Common myeloid progenitor, CD34-positive (primary cell): ENCODE data around the gene GABBR2.
"Not testable (repeated sequence)": the region's sequence is repeated elsewhere in the genome, so short reads cannot be mapped to it uniquely, and the experiment has no call there.

Source experiments
- CTCF ChIA-PET: fragments of 350-600 bp; sonication (Branson Sonifier 250); formaldehyde crosslinking; loops from one replicate; lab custom pipeline; 2021; ENCODE audit warnings: antibody characterized with exemption; lab: Charles Lee
- POLR2A ChIA-PET: fragments of 350-600 bp; sonication (Branson Sonifier 250); formaldehyde crosslinking; loops from one replicate; lab custom pipeline; 2021; ENCODE audit warnings: antibody characterized with exemption; lab: Charles Lee
- DNase-seq, 3 donors: peaks; one replicate each; pipeline versions ENCODE4 v3.0.0 to v3.0.0-alpha.2; 2013
- H3K27ac ChIP-seq, 2 experiments: 1 replicate in 1 of 2; 2 replicates in 1 of 2; pipeline ENCODE4 v1.7.0; 2013; ENCODE audit warnings: inconsistent platforms in 2 of 2, low read length in 2 of 2, mild to moderate bottlenecking in 2 of 2, low read depth in 1 of 2, moderate library complexity in 1 of 2; ENCODE audit not compliant: severe bottlenecking in 2 of 2, insufficient read depth in 1 of 2, poor library complexity in 1 of 2
- H3K27me3 ChIP-seq, 5 experiments: replicated peaks in 2 of 5; 1 replicate in 3 of 5; 2 replicates in 2 of 5; pipeline versions ENCODE4 v1.6.1 to v1.7.0; 2013; ENCODE audit warnings: low read length in 4 of 5, mild to moderate bottlenecking in 2 of 5, moderate library complexity in 2 of 5, inconsistent platforms in 1 of 5; ENCODE audit not compliant: insufficient read depth in 5 of 5, control insufficient read depth in 4 of 5
- H3K36me3 ChIP-seq, 4 experiments: 1 replicate in 2 of 4; 2 replicates in 2 of 4; pipeline versions ENCODE4 v1.6.1 to v1.7.0; 2013; ENCODE audit warnings: low read length in 3 of 4, control low read depth in 1 of 4, mild to moderate bottlenecking in 1 of 4; ENCODE audit not compliant: control insufficient read depth in 4 of 4, insufficient read depth in 4 of 4
- H3K4me1 ChIP-seq, 4 experiments: 1 replicate in 3 of 4; 2 replicates in 1 of 4; pipeline versions ENCODE4 v1.6.1 to v1.7.1; 2013; ENCODE audit warnings: low read length in 3 of 4, mild to moderate bottlenecking in 3 of 4, control low read depth in 1 of 4, inconsistent platforms in 1 of 4, moderate library complexity in 1 of 4; ENCODE audit not compliant: control insufficient read depth in 4 of 4, insufficient read depth in 4 of 4; ENCODE audit errors: control extremely low read depth in 1 of 4
- H3K4me3 ChIP-seq, 7 experiments: 1 replicate in 4 of 7; 2 replicates in 3 of 7; pipeline versions ENCODE4 v1.5.1 to v1.7.0; 2013; ENCODE audit warnings: mild to moderate bottlenecking in 7 of 7, low read length in 6 of 7, moderate library complexity in 6 of 7, inconsistent platforms in 2 of 7, low read depth in 2 of 7, control low read depth in 1 of 7; ENCODE audit not compliant: insufficient read depth in 4 of 7, control insufficient read depth in 1 of 7; ENCODE audit errors: extremely low read depth in 1 of 7
- H3K9me3 ChIP-seq, 5 experiments: 1 replicate in 4 of 5; 2 replicates in 1 of 5; pipeline versions ENCODE4 v1.6.1 to v1.7.1; 2013; ENCODE audit warnings: low read length in 4 of 5, mild to moderate bottlenecking in 2 of 5, inconsistent platforms in 1 of 5, low read depth in 1 of 5, moderate library complexity in 1 of 5; ENCODE audit not compliant: control insufficient read depth in 4 of 5, insufficient read depth in 2 of 5; ENCODE audit errors: control extremely low read depth in 1 of 5
- WGBS: methylation state at CpG from one replicate; pipeline ENCODE4 v1.1.5; 2013; ENCODE audit not compliant: insufficient coverage; 5-methylcytosine and 5-hydroxymethylcytosine counted together

GABBR2 gene

DNA sequence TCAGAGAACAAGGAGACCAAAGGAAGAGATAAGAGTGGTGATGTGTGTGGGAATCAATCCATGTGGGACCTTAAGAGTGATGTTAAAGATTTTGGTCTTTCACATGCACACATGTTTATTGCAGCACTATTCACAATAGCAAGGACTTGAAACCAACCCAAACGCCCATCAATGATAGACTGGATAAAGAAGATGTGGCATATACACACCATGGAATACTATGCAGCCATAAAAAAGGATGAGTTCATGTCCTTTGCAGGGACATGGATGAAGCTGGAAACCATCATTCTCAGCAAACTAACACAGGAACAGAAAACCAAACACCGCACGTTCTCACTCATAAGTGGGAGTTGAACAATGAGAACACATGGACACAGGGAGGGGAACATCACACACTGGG, 53.3 kb downstream of the GABBR2 start:
- H3K9me3 ChIP-seq, H3K36me3 ChIP-seq, POLR2A ChIA-PET, H3K27ac ChIP-seq, DNase-seq, H3K4me1 ChIP-seq, CTCF ChIA-PET, H3K27me3 ChIP-seq, H3K4me3 ChIP-seq: not testable (repeated sequence)
- WGBS, result no CpG with 5 or more reads among the region's 3 CpGs

DNA sequence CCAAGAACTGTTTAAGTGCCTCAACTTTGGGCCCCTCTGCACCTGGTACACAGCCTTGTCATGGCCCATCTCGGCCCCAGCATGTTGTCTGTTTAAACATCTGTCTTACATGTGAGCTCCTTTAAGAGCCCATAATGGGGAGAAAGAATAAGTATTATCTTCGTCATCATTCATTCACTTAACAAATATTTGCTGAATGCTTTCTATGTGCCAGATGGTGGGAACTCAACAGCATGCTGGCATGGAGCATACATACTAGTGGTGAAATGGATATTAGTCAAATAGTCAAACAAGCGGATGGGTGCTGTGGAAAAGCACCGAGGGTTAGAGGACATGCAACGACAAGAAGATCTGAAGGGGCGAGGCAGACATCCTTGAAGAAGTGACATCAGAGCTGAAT, 54.5 kb downstream of the GABBR2 start:
- ChIA-PET CTCF (no interaction called here), POLR2A (no interaction called here)
- Histone ChIP-seq H3K9me3 (no peaks in the 10 kb centered on the region), H3K27ac (no peak overlapping the region), H3K4me3 (no peak overlapping the region), H3K36me3 (no peaks in the 10 kb centered on the region), H3K4me1 (no peaks in the 10 kb centered on the region), H3K27me3 (peaks cover 3 to 14% (median 6%) of the 10 kb centered on the region in 5 experiments)
- no peak for DNase-seq
- WGBS, result 98% methylated on average over 4 of the region's 6 CpGs

DNA sequence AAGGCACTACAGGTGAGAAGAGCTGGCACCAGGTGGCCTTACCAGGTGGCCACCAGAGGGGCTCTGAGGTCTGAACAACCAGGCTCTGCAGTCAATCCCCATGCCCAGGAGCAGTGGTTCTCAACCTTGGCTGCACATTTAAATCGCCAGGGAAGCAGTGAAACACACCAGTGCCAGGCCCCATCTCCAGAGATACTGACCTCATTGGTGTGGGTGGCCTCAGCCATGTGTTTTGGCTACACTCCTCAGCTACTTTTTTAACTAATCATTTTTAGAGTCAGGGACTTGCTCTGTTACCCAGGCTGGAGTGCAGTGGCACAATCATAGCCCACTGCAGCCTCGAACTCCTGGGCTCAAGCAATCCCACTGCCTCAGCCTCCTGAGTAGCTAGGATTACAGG, 56.0 kb downstream of the GABBR2 start:
- 100% methylated on average over 2 of the region's 2 CpGs for WGBS
- no peak for DNase-seq
- Histone ChIP-seq H3K27me3 (peaks cover 4 to 22% (median 6%) of the 10 kb centered on the region in 5 experiments), H3K27ac (no peak overlapping the region), H3K36me3 (no peaks in the 10 kb centered on the region), H3K4me1 (no peaks in the 10 kb centered on the region), H3K9me3 (no peaks in the 10 kb centered on the region), H3K4me3 (no peak overlapping the region)
- ChIA-PET CTCF (no interaction called here), POLR2A (no interaction called here)

DNA sequence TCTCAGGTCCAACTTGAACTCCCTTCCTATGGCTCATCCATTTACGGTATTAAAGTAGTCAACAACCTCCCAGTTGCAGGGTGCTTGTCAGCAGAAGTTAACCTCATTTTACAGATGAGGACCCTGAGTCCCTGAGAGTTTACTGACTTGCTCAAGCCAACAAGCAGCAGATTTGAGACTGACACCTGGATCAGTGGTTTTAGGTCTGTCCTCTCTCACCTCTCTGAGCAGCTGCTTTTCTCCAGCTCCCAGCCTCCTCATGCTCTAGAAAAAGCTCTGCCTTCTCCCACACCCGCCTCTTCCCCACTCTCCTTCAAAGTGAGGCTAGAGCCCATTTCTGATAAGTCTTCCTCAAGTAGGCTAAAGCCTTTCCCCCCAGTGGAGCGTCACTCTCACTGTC, 56.4 kb downstream of the GABBR2 start:
- WGBS, result 96% methylated on average over 3 of the region's 3 CpGs
- H3K27ac ChIP-seq, result no peak overlapping the region
- no peaks in the 10 kb centered on the region for H3K4me1 ChIP-seq
- ChIA-PET CTCF (no interaction called here), POLR2A (no interaction called here)
- H3K27me3 ChIP-seq, result peaks cover 4 to 22% (median 6%) of the 10 kb centered on the region in 5 experiments
- no peaks in the 10 kb centered on the region for H3K9me3 ChIP-seq
- H3K4me3 ChIP-seq, result no peak overlapping the region
- H3K36me3 ChIP-seq, result no peaks in the 10 kb centered on the region
- no peak for DNase-seq

- 100% methylated on average over 4 of the region's 10 CpGs for WGBS
- POLR2A ChIA-PET, result no interaction called here
Measured at GRCh38 chr9:98647236-98647635, 61.5 kb downstream of the GABBR2 start.

DNA sequence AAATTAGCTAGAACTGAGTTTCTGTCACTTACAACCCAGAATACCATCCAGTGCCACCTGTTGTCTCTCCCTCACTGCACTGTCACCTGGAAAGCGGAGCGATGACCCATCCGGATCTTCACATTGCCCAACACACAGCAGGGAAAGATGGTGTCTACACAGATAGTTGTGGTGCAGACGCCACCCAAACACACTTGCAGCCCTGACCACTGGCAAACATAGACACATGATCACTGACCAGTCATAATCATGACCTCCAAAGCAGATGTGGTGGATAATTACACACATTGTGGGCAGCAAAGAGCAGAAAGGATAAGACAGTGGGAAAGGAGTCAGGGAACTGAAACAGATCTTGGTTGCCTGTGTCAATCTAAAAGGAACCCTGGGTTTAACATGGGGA, 64.7 kb downstream of the GABBR2 start:
- H3K9me3 ChIP-seq, result peaks cover 0 to 13% (median 0%) of the 10 kb centered on the region in 5 experiments
- H3K4me1 ChIP-seq, result no peaks in the 10 kb centered on the region
- no peak overlapping the region for H3K4me3 ChIP-seq
- no peaks in the 10 kb centered on the region for H3K36me3 ChIP-seq
- ChIA-PET POLR2A (no interaction called here), CTCF (no interaction called here)
- 90% methylated on average over 2 of the region's 4 CpGs for WGBS
- H3K27ac ChIP-seq, result no peak overlapping the region
- H3K27me3 ChIP-seq, result peaks cover under 1 to 32% (median 6%) of the 10 kb centered on the region in 5 experiments
- no peak for DNase-seq

More at GRCh38 chr9:98647236-98647635, 61.5 kb downstream of the GABBR2 start:
- Histone ChIP-seq H3K4me1 (no peaks in the 10 kb centered on the region), H3K27me3 (peaks cover 4 to 33% (median 8%) of the 10 kb centered on the region in 5 experiments), H3K27ac (no peak overlapping the region), H3K36me3 (no peaks in the 10 kb centered on the region), H3K9me3 (peaks cover 0 to 13% (median 0%) of the 10 kb centered on the region in 5 experiments), H3K4me3 (no peak overlapping the region)
- CTCF ChIA-PET, result no interaction called here
- no peak for DNase-seq

GRCh38 chr9:98642661-98643312, 65.9 kb downstream of the GABBR2 start:
- 81% methylated on average over 6 of the region's 10 CpGs for WGBS
- H3K36me3 ChIP-seq, result no peaks in the 10 kb centered on the region
- no peak overlapping the region for H3K27ac ChIP-seq
- CTCF ChIA-PET, result no interaction called here
- DNase-seq, result no peak
- peaks cover 0 to 27% (median 6%) of the 10 kb centered on the region in 5 experiments for H3K27me3 ChIP-seq
- POLR2A ChIA-PET, result no interaction called here
- no peaks in the 10 kb centered on the region for H3K4me1 ChIP-seq
- no peak overlapping the region for H3K4me3 ChIP-seq
- peaks cover 0 to 13% (median 0%) of the 10 kb centered on the region in 5 experiments for H3K9me3 ChIP-seq
